Activated naive CD8-positive, alpha-beta T cell treated with anti-CD3 and anti-CD28 coated beads, Interleukin-2, amount 50 U/mL, for 16 hours (primary cell): Measurements from ENCODE around the gene GJD4.

Experiments used
- DNase-seq: peaks from one replicate; pipeline ENCODE4 v3.0.0-alpha.2; 2020; ENCODE audit warnings: low read depth, low spot score

Gene GJD4, protein sequence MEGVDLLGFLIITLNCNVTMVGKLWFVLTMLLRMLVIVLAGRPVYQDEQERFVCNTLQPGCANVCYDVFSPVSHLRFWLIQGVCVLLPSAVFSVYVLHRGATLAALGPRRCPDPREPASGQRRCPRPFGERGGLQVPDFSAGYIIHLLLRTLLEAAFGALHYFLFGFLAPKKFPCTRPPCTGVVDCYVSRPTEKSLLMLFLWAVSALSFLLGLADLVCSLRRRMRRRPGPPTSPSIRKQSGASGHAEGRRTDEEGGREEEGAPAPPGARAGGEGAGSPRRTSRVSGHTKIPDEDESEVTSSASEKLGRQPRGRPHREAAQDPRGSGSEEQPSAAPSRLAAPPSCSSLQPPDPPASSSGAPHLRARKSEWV

GRCh38 chr10:35605191-35605590 is at the start of gene GJD4:
Gene GJD4, plus strand, starts transcription at chr10:35605341. Its CDS starts 227 bp downstream, at chr10:35605568.
- no peak for DNase-seq

DNA sequence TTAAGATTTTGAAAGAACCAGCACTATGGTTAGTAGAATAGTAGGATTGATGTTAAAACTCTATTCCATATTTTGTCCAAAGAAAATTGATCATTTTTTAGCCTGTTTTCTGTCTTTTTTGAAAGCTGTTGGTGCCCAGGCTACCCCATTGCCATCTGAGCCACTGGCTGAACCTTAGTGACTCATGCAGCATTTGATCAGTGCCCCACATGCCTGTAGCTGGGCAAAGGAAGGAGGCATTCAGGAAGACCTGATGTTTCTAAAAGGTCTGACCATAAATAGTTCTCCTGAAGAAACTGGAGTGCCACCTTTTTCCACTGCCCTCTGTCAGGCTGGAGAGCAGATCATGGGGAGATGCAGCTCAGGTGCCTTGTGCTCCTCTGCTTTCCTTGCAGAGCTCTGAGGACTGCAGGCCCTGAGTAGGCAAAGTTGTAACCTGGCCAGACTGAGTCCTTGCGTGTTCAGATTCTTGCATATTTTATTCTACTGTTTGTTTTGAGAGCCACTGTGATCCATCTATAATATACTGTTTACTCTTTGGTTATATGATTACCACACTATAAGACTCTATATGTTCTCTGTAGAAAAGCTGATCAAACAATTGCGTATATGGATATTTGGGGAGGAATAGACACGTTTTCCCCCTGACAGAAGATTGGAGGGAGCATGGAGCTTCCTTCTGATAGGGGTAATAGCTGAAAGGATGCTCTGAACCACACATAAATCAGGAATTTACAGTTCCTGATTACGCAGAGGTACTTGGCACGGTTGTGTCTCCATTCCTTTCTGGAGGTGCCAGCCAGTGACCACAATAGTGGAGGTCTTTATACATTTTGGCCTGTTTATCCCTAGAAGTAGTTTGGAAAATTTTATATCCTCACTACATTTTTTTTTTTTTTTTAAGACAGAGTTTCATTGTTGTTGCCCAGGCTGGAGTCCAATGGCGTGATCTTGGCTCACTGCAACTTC is 48.9 kb upstream of the GJD4 start:
- DNase-seq, result no peak

DNA sequence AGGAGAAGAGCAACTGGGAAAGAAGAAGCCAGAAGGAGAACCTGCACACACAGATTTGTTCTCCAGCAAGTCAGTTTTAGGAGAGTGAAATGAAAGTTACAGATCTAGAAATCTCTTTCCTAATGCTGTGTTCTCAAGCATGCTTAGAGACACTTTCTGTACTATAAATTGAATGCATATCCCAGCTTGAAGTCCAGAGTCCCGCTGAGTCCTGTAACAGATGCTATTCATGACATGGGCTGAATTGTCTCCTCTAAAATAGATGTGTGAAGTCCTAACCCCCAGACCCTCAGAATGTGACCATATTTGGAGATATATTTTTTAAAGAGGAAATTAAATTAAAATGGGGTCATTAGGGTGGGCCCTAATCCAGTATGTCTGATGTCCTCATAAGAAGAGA is 46.9 kb upstream of the GJD4 start:
- no peak for DNase-seq

DNA sequence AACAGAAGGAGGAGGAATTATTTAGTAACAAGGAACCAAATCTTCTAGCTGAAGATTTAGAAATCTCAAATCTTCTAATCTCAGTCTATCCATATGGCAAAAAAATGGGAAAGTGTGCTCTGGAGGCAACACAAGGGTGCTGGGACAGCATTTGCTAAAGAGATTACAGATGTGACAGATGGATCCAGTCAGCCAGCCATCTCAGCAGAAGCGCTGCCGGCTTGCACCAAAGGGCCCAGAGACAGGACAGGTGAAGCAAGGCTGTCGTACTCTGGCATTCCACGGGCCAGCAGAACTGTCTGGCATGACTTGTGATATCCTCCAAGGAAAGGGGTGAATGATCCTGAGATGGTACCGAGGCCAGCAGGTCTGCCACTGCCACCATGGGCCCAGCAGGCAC is 45.7 kb upstream of the GJD4 start:
- no peak for DNase-seq

- DNase-seq, result no peak
These were observed 43.4 kb upstream of the GJD4 start for GRCh38 chr10:35561715-35562114.

DNA sequence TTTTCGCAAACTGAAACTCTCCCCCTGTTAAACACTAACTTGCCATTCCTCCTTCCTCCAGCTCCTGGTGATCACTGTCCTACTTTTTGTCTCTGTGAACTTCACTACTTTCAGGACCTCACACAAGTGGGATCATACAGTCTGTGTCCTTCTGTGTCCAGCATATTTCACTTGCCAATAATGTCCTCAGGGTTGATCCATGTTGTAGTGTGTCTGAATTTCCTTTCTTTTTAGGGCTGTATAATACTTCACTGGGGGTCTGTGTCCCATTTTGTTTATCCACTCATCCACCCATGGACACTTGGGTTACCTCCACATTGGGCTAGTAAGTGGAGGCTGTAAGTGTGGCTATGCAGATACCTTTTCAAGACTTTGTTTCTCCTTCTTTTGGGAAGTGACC is 42.7 kb upstream of the GJD4 start:
- no peak for DNase-seq

DNA sequence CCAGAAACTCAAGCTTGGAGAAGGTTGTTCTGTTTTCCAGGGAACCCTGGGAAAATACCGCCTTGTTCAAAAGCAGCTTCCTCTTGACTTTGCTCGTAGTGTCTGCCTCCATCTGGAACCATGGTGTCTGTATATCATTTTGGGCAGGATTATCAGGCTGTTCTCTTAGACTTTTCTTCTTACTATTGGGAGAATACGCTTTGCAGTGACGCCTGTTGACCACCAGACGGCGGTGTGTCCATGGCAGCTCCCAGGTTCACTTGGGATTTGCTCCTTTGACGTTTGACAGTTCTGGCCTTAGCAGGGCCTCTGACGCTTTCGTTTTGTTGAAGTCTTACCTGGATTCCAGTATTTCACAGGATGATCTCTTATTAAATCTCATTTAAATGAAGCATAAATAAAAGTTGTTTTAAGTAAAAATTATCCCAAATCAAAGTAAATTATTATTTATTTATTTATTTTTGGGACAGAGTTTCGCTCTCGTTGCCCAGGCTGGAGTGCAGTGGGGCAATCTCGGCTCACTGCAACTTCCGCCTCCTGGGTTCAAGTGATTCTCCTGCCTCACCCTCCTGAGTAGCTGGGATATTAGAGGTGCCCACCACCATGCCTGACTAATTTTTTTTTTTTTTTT is 41.8 kb upstream of the GJD4 start:
- no peak for DNase-seq

DNA sequence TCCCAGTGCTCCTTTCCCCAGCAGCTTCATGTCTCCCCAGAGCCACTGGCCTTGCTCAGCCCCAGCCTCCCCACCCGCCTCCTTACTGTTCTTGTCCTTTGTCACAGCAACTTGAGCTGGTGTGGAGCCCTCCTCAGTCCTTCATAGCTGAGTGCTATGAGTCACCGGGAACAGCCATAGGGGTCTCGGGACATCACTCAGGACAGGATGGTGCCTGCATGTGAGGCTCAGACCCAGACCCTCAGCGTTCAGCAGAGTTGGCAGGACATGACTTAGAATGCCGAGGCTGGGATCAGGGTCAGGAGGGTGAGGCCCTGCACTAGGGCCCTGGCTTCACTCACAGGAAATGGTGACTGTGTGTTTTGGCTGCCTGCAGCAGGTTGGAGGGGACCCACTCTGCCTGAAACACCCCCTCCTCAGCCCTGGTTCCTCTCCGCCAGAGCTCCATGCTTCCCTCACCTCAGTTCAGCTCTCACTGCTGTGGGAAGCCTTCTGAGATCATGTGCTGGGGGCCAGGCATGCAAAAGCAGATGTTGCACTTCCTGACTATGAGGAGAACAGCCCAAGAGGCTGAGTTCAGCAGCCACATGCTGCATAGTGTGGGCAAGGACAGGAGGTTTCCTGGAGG is 40.7 kb upstream of the GJD4 start:
- no peak for DNase-seq

DNA sequence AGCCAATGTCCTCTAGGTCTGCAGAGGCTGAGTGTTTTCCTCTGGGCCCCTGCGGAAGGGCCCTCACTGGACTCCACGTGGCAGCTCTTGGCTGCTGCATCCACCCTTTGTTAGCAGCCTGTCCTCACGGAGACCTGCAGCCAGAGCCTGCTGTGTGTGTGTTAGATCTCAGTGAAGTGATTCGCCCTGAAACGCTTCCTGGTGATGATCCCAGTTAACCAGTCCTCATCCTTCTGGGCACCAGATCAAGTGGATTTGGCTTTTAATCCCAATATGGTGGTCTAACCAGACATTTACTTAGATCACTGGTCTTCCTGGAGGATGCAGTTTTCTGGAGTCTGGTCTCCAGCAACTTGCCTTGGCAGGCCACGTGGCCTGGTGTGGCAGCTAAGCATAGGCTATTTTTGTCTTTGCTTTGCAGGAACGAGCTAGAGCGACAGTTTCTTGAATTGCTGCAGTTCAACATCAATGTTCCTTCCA is 39.5 kb upstream of the GJD4 start:
- DNase-seq, result no peak

GRCh38 chr10:35567951-35568350 is 37.2 kb upstream of the GJD4 start:
- no peak for DNase-seq

DNA sequence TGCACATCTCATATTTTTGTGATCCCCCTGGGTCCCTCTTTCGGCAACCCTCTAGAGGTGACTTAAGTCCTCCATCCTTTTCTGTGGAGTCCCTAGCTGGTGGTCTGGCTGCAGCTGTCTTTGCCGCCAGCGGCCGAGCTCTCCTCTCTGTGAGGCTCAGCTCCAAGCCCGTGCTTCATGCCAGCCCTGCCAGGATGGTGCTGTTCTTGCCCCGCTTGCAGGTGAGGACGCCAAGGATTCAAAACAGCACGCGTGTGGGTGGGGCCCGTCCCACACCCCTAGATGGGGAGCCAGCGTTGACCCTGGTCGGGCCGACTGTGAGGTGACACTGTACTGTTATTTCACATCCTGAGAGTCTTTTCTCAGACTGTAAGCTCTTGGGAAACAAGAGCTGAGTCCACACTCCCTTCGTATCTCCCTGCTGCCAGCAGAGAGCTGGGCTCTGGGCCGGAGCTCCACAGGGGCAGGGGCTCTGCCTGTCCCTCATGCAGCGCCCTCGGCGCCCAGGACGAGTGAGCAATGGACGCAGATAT is 36.6 kb upstream of the GJD4 start:
- DNase-seq, result no peak

DNA sequence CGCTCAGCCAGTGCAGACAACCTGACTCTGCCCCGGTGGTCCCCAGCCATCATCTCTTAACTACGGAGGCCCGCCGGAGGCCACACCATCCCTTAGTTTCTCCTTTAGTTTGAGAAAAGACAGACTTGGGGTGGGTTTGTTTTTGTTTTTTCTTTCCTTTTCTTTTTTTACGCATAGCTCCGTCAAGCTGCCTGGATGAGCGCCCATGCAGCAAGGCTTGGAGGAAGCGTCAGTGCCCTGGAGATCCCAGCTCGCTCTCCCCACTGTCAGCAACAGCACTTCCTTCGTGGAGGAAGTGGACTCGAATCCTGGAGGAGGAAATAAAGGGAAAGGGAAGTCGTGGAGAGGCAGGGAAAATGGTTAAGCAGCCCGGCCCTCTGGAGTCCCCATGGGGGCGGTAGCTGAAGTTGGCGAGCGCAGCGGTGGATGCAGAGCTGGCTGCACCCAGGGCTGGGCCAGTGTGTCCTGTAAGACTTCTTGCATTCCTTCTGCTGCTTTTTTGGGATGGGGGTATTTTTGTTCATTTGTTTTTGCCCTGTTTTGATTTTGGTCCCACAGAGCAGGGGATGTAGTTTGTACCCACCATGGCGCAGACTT is 35.9 kb upstream of the GJD4 start:
- no peak for DNase-seq

DNA sequence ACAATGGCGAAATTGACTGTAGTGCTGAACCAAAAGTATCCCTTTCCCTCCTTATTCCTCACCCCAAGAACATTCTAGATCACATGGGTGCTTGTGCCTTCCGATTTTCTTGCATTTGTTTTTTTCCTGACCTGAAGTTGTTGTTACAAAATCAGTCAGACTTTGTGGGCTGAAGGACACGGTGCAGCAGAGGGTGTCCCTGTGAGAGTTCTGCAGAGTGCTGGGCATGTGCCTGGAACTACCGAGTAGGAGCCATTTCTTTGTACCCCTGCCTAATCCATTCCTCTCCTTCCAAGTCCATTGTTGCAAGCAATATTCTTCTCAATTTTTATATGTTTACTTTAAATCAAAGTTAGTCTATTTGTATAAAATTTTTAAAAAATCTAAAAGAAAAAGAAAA is 35.3 kb upstream of the GJD4 start:
- no peak for DNase-seq

- no peak for DNase-seq
These were observed 34.7 kb upstream of the GJD4 start for GRCh38 chr10:35570397-35570796.

DNA sequence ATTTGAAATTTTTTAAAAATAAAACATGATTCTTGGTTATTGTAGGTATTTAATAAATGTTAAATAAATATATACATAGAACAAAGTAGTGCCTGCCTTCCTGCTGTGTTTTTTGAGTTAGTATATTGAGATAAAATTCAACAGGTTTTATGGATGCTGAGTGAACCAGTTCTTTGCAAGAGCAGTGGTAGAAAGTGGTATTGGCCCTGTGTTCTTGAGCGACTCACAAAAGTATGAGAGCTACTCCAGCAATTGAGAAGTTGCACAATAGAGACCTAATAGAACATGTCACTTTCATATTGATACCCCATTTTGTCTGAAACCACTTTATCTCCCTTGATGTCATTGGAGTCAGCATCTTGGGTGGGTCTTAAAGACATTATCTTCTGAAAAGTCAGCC is 32.6 kb upstream of the GJD4 start:
- no peak for DNase-seq

DNA sequence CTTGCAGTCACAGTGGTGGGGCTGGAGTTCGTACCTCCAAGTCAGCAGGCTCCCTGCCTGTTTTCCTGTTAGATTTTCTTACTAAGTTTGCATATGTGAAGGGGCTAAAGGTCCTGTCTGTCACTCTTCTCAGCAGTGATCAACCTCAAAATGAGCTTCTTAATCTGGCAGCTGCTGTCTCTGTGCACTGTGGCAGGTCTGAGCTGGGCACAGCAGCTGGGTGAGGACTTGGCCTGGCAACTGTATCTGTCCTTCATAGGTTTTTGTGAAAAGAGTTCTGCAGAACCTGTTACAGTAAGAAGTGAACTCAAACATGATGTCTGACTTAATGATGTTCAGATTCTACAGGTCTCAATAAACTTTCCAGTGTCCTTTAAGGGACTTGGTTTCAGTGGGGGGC is 31.3 kb upstream of the GJD4 start:
- no peak for DNase-seq

DNA sequence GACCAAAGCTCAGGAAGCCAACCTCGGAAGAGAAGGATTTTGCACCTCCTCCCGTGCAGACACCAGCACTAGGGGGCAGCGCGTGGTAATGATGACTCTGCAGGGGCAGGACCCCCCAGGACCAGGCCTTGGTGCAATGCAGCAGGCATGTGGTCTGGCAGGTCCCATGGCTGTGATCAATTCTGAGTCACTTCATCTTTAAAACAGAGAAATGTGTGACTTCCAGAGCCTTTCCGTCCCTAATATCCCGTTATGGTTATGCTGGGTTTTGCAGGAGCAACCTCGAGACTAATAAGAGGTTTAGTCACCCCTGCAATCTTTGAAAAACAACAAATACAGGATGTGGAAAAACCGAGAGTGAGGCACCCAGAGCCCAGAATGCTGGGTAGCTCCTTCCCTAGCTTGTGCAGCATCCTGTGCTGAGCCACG is 30.2 kb upstream of the GJD4 start:
- no peak for DNase-seq

GRCh38 chr10:35575640-35576039 is 29.5 kb upstream of the GJD4 start:
- DNase-seq, result no peak

- DNase-seq, result no peak
These were observed 28.4 kb upstream of the GJD4 start for GRCh38 chr10:35576730-35577129.

DNA sequence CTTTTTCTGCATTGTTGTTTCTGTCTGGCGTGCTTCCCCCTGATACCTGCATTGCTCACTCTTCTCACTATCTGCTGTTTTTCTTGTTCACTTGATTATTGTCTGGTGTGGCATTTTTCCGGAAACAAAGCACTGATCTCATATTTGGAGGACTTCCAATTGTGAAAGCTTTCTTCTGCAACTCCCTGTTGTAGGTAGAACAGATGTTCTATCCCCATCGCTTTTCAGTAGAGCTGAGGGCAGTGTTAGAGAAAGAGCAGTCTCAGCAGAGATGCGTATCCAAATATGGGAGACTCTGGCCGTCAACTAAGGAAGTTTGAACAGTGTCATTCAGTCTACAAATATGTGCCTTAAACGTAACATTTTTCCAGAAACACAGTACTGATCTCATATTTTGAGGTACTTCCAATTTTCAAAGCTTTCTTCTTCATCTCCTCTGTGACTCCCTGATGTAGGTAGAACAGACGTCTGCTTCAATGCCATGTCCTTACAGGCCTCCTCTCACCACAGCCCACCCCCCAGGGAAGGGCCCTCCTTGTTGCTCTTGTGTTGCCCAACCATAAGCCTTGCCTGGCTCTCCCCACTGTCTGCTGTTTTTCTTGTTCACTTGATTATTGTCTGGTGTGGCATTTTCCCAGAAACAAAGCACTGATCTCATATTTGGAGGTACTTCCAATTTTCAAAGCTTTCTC is 27.1 kb upstream of the GJD4 start:
- DNase-seq, result no peak

DNA sequence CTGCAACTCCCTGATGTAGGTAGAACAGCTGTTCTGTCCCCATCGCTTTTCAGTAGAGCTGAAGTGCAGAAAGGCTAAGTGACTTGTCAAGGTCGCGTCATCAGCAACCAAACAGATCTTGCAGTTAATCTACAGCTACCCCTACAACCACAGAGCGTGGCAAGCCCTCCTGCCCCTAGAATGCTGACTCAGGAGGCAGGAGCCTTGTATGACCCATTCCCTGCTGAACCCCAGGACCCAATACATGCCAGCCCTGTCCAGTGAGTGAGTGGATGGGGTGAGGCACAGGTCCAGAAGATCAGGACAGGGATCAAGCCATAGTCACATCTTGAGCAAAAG is 26.6 kb upstream of the GJD4 start:
- DNase-seq, result no peak
